AG10803 (cell line): ENCODE results near the gene ZFR.

Source experiments
- DNase-seq: peaks from one replicate; pipeline ENCODE4 v3.0.0; 2010; ENCODE audit warnings: low read depth
- H3K4me3 ChIP-seq: 2 replicates; pipeline ENCODE4 v1.5.1; 2011; ENCODE audit warnings: mild to moderate bottlenecking, low read length, control low read depth
- CTCF ChIP-seq: conservative IDR thresholded peaks from 2 replicates; pipeline ENCODE4 v1.5.1; 2011; ENCODE audit warnings: mild to moderate bottlenecking, low read length, control low read depth, inconsistent platforms

Gene ZFR

DNA sequence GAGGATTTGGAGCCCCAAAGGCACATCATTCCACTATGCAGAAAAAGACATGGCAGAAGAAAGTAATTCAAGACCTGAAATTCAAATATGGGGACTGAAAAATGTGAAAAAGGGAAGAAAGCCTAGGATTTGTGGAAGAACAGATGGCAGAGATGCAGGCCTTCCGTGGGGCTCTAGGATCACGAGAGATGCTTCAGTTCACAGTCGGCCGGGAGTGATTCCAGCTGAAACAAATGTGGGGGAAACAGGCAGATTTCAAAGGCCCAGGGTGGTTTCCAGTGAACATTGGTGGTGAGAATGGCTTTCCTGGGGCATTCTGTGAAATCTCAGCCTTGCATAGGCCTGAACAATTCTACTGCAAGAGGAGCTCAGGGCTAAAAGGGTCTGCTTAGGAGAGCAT lies 34.6 kb upstream of the ZFR start:
- no peak for DNase-seq
- no peak for TF ChIP-seq CTCF
- no peak overlapping the region for H3K4me3 ChIP-seq

GRCh38 chr5:32476891-32477290 lies 32.4 kb upstream of the ZFR start:
- no peak overlapping the region for H3K4me3 ChIP-seq
- DNase-seq, result no peak
- no peak for TF ChIP-seq CTCF

GRCh38 chr5:32475334-32476097 lies 31.0 kb upstream of the ZFR start:
- no peak for DNase-seq

DNA sequence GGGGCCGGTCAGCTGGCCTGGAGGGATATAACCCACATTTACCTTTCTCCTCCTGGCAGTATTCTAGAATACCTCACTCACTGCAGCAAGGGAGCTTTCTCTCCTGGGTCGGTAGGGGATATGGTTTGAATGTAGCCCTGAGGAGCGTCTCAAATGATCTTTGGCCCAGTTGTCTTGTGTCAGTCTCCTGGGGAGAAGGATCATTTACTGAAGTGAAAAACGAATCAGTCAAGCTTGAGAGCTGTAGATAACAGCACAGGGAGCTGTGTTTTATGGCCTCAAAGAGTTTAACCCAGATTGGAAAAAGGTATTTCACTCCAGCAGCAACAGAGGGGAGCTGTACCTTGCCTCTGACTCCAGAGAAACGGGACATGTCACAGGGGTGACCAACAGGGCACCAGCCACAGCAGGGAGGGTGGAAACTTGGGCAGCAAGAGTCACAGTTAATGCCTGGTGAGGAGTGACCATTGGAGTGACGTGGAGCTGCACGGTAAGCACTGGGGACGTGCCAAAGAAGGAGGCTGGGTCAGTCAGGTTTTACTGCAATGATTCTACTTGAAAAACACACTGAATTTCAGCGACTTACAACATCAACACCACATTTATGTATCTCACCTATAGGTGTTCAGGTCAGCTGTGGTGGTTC lies 29.8 kb upstream of the ZFR start:
- TF ChIP-seq CTCF, result no peak
- H3K4me3 ChIP-seq, result no peak overlapping the region
- no peak for DNase-seq

More at GRCh38 chr5:32475334-32476097, 31.0 kb upstream of the ZFR start:
- no peak overlapping the region for H3K4me3 ChIP-seq
- TF ChIP-seq CTCF, result no peak

GRCh38 chr5:32473072-32473471 lies 28.5 kb upstream of the ZFR start:
- no peak for DNase-seq
- no peak for TF ChIP-seq CTCF
- no peak overlapping the region for H3K4me3 ChIP-seq

DNA sequence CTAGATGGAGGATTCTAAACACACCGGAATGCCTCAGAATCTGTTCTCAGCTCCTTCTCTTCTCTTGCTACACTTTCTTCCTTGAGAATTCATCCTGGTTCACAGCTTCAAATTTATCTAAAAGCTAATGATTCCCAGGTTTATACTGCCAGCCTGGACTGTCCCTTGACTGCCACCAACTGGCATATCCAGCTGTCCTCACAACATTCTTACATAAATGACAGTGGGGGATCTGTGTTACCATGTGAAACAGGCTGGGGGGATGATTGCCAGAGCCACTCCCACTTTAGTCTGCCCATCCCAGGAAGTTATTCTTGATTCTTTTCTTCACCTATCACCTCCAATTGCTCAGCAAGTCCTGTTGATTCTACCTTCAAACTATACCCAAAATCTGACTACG lies 27.2 kb upstream of the ZFR start:
- TF ChIP-seq CTCF, result no peak
- H3K4me3 ChIP-seq, result no peak overlapping the region
- no peak for DNase-seq

- H3K4me3 ChIP-seq, result no peak overlapping the region
- no peak for DNase-seq
- no peak for TF ChIP-seq CTCF
These were observed 20.5 kb upstream of the ZFR start for GRCh38 chr5:32465076-32465475.
